T-helper 2 cell treated with Interferon-gamma antibody and Interleukin-4, amounts not matched to agents 5 μg/mL and 100 μg/mL, for 36 hours (primary cell): ENCODE results near the gene CRIP2.

Source experiments
- DNase-seq: peaks from one replicate; pipeline ENCODE4 v3.0.0; 2021; ENCODE audit warnings: low spot score
- H3K27ac Mint-ChIP-seq: one replicate; pipeline ENCODE4 v1.8.0; 2021; ENCODE audit warnings: mild to moderate bottlenecking, mixed read lengths
- H3K27me3 Mint-ChIP-seq: one replicate; pipeline ENCODE4 v1.8.0; 2021; ENCODE audit warnings: low read depth, mixed read lengths
- H3K36me3 Mint-ChIP-seq: one replicate; pipeline ENCODE4 v1.8.0; 2021; ENCODE audit warnings: low read depth, mixed read lengths
- H3K4me1 Mint-ChIP-seq: one replicate; pipeline ENCODE4 v1.8.0; 2021; ENCODE audit warnings: low read depth, mixed read lengths
- H3K4me3 Mint-ChIP-seq: one replicate; pipeline ENCODE4 v1.8.0; 2022; ENCODE audit warnings: mild to moderate bottlenecking, moderate library complexity, mixed read lengths
- H3K9me3 Mint-ChIP-seq: one replicate; pipeline ENCODE4 v1.8.0; 2021; ENCODE audit warnings: mixed read lengths

Gene CRIP2

GRCh38 chr14:105449276-105450122, 25.1 kb upstream of the CRIP2 start:
- Mint-ChIP-seq H3K4me3 (no peak overlapping the region), H3K36me3 (peaks cover 13% of the 10 kb centered on the region)

GRCh38 chr14:105450123-105450505, 24.5 kb upstream of the CRIP2 start:
- Mint-ChIP-seq H3K36me3 (peaks cover 13% of the 10 kb centered on the region), H3K4me1 (peaks cover 1% of the 10 kb centered on the region), H3K27ac (no peak overlapping the region), H3K27me3 (no peaks in the 10 kb centered on the region), H3K9me3 (no peaks in the 10 kb centered on the region), H3K4me3 (no peak overlapping the region)
- DNase-seq, result no peak

More at GRCh38 chr14:105449276-105450122, 25.1 kb upstream of the CRIP2 start:
- no peak for DNase-seq
- Mint-ChIP-seq H3K9me3 (no peaks in the 10 kb centered on the region), H3K27me3 (no peaks in the 10 kb centered on the region), H3K27ac (no peak overlapping the region), H3K4me1 (peaks cover 1% of the 10 kb centered on the region)

GRCh38 chr14:105450864-105451720, 23.5 kb upstream of the CRIP2 start:
- Mint-ChIP-seq H3K36me3 (peaks cover 18% of the 10 kb centered on the region), H3K4me1 (peaks cover 1% of the 10 kb centered on the region), H3K27ac (no peak overlapping the region), H3K27me3 (no peaks in the 10 kb centered on the region), H3K9me3 (no peaks in the 10 kb centered on the region), H3K4me3 (no peak overlapping the region)
- no peak for DNase-seq

- H3K4me3 Mint-ChIP-seq, result no peak overlapping the region
- H3K9me3 Mint-ChIP-seq, result no peaks in the 10 kb centered on the region
- peaks cover 1% of the 10 kb centered on the region for H3K4me1 Mint-ChIP-seq
- no peak overlapping the region for H3K27ac Mint-ChIP-seq
- no peak for DNase-seq
- no peaks in the 10 kb centered on the region for H3K27me3 Mint-ChIP-seq
- H3K36me3 Mint-ChIP-seq, result peaks cover 18% of the 10 kb centered on the region
Measured at GRCh38 chr14:105452963-105453362, 21.7 kb upstream of the CRIP2 start.

- Mint-ChIP-seq H3K9me3 (no peaks in the 10 kb centered on the region), H3K4me1 (peaks cover 1% of the 10 kb centered on the region), H3K36me3 (peaks cover 18% of the 10 kb centered on the region), H3K27ac (no peak overlapping the region), H3K27me3 (no peaks in the 10 kb centered on the region), H3K4me3 (no peak overlapping the region)
- no peak for DNase-seq
Measured at GRCh38 chr14:105453847-105454246, 20.8 kb upstream of the CRIP2 start.

- H3K27me3 Mint-ChIP-seq, result no peaks in the 10 kb centered on the region
- H3K27ac Mint-ChIP-seq, result no peak overlapping the region
- H3K9me3 Mint-ChIP-seq, result no peaks in the 10 kb centered on the region
- no peak for DNase-seq
- H3K4me1 Mint-ChIP-seq, result peaks cover 1% of the 10 kb centered on the region
- peaks cover 18% of the 10 kb centered on the region for H3K36me3 Mint-ChIP-seq
- H3K4me3 Mint-ChIP-seq, result no peak overlapping the region
Measured at GRCh38 chr14:105455086-105455640, 19.5 kb upstream of the CRIP2 start.

GRCh38 chr14:105455766-105456660, 18.6 kb upstream of the CRIP2 start:
- Mint-ChIP-seq H3K27me3 (no peaks in the 10 kb centered on the region), H3K9me3 (no peaks in the 10 kb centered on the region), H3K27ac (no peak overlapping the region), H3K4me3 (no peak overlapping the region), H3K4me1 (peaks cover 1% of the 10 kb centered on the region), H3K36me3 (peaks cover 20% of the 10 kb centered on the region)
- DNase-seq, result no peak

- H3K27me3 Mint-ChIP-seq, result no peaks in the 10 kb centered on the region
- no peak for DNase-seq
- peaks cover 19% of the 10 kb centered on the region for H3K36me3 Mint-ChIP-seq
- H3K9me3 Mint-ChIP-seq, result no peaks in the 10 kb centered on the region
- no peak overlapping the region for H3K4me3 Mint-ChIP-seq
- H3K4me1 Mint-ChIP-seq, result peaks cover 1% of the 10 kb centered on the region
- no peak overlapping the region for H3K27ac Mint-ChIP-seq
Measured at GRCh38 chr14:105456736-105457617, 17.6 kb upstream of the CRIP2 start.

- no peak for DNase-seq
- Mint-ChIP-seq H3K27ac (no peak overlapping the region), H3K9me3 (no peaks in the 10 kb centered on the region), H3K4me1 (no peaks in the 10 kb centered on the region), H3K36me3 (peaks cover 16% of the 10 kb centered on the region), H3K27me3 (no peaks in the 10 kb centered on the region), H3K4me3 (no peak overlapping the region)
Measured at GRCh38 chr14:105458010-105458409, 16.6 kb upstream of the CRIP2 start.

- Mint-ChIP-seq H3K9me3 (no peaks in the 10 kb centered on the region), H3K36me3 (peaks cover 13% of the 10 kb centered on the region), H3K4me1 (no peaks in the 10 kb centered on the region), H3K4me3 (no peak overlapping the region), H3K27me3 (no peaks in the 10 kb centered on the region), H3K27ac (no peak overlapping the region)
- DNase-seq, result no peak
Measured at GRCh38 chr14:105458571-105458970, 16.1 kb upstream of the CRIP2 start.

- H3K27ac Mint-ChIP-seq, result no peak overlapping the region
- no peaks in the 10 kb centered on the region for H3K27me3 Mint-ChIP-seq
- peaks cover 8% of the 10 kb centered on the region for H3K36me3 Mint-ChIP-seq
- DNase-seq, result no peak
- no peaks in the 10 kb centered on the region for H3K4me1 Mint-ChIP-seq
- H3K9me3 Mint-ChIP-seq, result no peaks in the 10 kb centered on the region
- H3K4me3 Mint-ChIP-seq, result no peak overlapping the region
Measured at GRCh38 chr14:105460116-105460515, 14.5 kb upstream of the CRIP2 start.

GRCh38 chr14:105460616-105461015, 14.0 kb upstream of the CRIP2 start:
- Mint-ChIP-seq H3K4me3 (no peak overlapping the region), H3K4me1 (no peaks in the 10 kb centered on the region), H3K27ac (no peak overlapping the region), H3K9me3 (no peaks in the 10 kb centered on the region), H3K27me3 (no peaks in the 10 kb centered on the region), H3K36me3 (peaks cover 5% of the 10 kb centered on the region)
- DNase-seq, result no peak

- no peak for DNase-seq
- Mint-ChIP-seq H3K4me1 (no peaks in the 10 kb centered on the region), H3K36me3 (peaks cover 4% of the 10 kb centered on the region), H3K27me3 (no peaks in the 10 kb centered on the region), H3K27ac (no peak overlapping the region), H3K4me3 (no peak overlapping the region), H3K9me3 (no peaks in the 10 kb centered on the region)
Measured at GRCh38 chr14:105461903-105462302, 12.7 kb upstream of the CRIP2 start.
